T-cell (primary cell): Measurements from ENCODE around the gene RPTOR. TPM values are rescaled to one million over a fixed set of nuclear protein-coding genes. Genes with fewer than 3 reads are reported as not detected.

Source experiments
- ATAC-seq, 4 experiments: fragments of 200-7000 bp in 3 of 4; fragments of 150-1000 bp in 1 of 4; cut with Tn5 transposase; replicated peaks in 1 of 4; 1 replicate in 3 of 4; 2 replicates in 1 of 4; pipeline ENCODE4 v1.10.0; 2021; ENCODE audit warnings: moderate library complexity in 3 of 4, mild to moderate bottlenecking in 2 of 4, moderate number of reproducible peaks in 1 of 4
- CTCF ChIA-PET, 2 donors: fragments of 300-600 bp; sonication (Branson Sonifier 250); formaldehyde crosslinking; loops; one replicate each; lab custom pipeline; 2022; ENCODE audit warnings: antibody characterized with exemption in 2 of 2; lab: Charles Lee
- POLR2A ChIA-PET, 2 donors: fragments of 300-600 bp; sonication (Branson Sonifier 250); formaldehyde crosslinking; loops; one replicate each; lab custom pipeline; 2022; ENCODE audit warnings: antibody characterized with exemption in 2 of 2; lab: Charles Lee
- DNase-seq, 35 experiments: peaks; one replicate each; pipeline versions ENCODE4 v3.0.0 to v3.0.0-alpha.2; 2013 to 2023
- H3K27ac ChIP-seq: one replicate; pipeline ENCODE4 v1.5.1; 2013; ENCODE audit warnings: low read length
- H3K27me3 ChIP-seq, 2 experiments: replicated peaks in 1 of 2; 1 replicate in 1 of 2; 2 replicates in 1 of 2; pipeline versions ENCODE4 v1.6.1 to v1.7.0; 2013; ENCODE audit warnings: low read length in 1 of 2, mixed read lengths in 1 of 2; ENCODE audit not compliant: control insufficient read depth in 2 of 2, insufficient read depth in 2 of 2; ENCODE audit errors: extremely low read depth in 1 of 2
- H3K36me3 ChIP-seq, 2 donors: 1 replicate in 1 of 2; 2 replicates in 1 of 2; pipeline versions ENCODE4 v1.6.1 to v1.7.0; 2013; ENCODE audit warnings: low read length in 1 of 2; ENCODE audit not compliant: control insufficient read depth in 2 of 2, insufficient read depth in 1 of 2; ENCODE audit errors: extremely low read depth in 1 of 2
- H3K4me1 ChIP-seq, 2 experiments: 1 replicate in 1 of 2; 2 replicates in 1 of 2; pipeline versions ENCODE4 v1.6.1 to v1.7.0; 2013; ENCODE audit warnings: low read length in 2 of 2, mixed read lengths in 1 of 2; ENCODE audit not compliant: insufficient read depth in 2 of 2, control insufficient read depth in 1 of 2; ENCODE audit errors: extremely low read depth in 1 of 2
- H3K4me3 ChIP-seq, 2 donors: 1 replicate in 1 of 2; 2 replicates in 1 of 2; pipeline versions ENCODE4 v1.5.1 to v1.7.0; 2013; ENCODE audit warnings: mild to moderate bottlenecking in 2 of 2, low read length in 1 of 2, moderate library complexity in 1 of 2; ENCODE audit not compliant: control insufficient read depth in 1 of 2; ENCODE audit errors: extremely low read depth in 1 of 2
- H3K9me3 ChIP-seq: 2 replicates; pipeline ENCODE4 v1.7.0; 2013
- H3K27ac Mint-ChIP-seq, 2 donors: one replicate each; pipeline ENCODE4 v1.8.0; 2020 to 2021; ENCODE audit warnings: mild to moderate bottlenecking in 2 of 2, mixed read lengths in 2 of 2
- H3K27me3 Mint-ChIP-seq, 2 donors: one replicate each; pipeline ENCODE4 v1.8.0; 2021 to 2022; ENCODE audit warnings: mixed read lengths in 2 of 2
- H3K36me3 Mint-ChIP-seq: one replicate; pipeline ENCODE4 v1.8.0; 2021; ENCODE audit warnings: mixed read lengths
- H3K4me1 Mint-ChIP-seq, 3 donors: one replicate each; pipeline ENCODE4 v1.8.0; 2020 to 2022; ENCODE audit warnings: mixed read lengths in 3 of 3, mild to moderate bottlenecking in 1 of 3
- H3K4me3 Mint-ChIP-seq, 3 donors: one replicate each; pipeline ENCODE4 v1.8.0; 2020 to 2022; ENCODE audit warnings: mild to moderate bottlenecking in 3 of 3, mixed read lengths in 3 of 3, moderate library complexity in 3 of 3
- H3K9me3 Mint-ChIP-seq, 3 donors: one replicate each; pipeline ENCODE4 v1.8.0; 2020 to 2022; ENCODE audit warnings: mixed read lengths in 3 of 3
- WGBS: methylation state at CpG from one replicate; pipeline ENCODE4 v1.1.5; 2013; ENCODE audit warnings: missing lambda C conversion rate; ENCODE audit not compliant: insufficient coverage; 5-methylcytosine and 5-hydroxymethylcytosine counted together
- total RNA-seq, 35 experiments: library from RNA in 6 of 35; stranded (reverse) in 6 of 35; fragments of 120-200 nt in 1 of 35; gene quantifications; one replicate each; pipeline versions ENCODE4 v1.2.1 to v1.2.4 and lab custom pipeline; 2013 to 2026

Gene RPTOR
- total RNA-seq, 5 donors from 2014 or later (not counting 1 experiment from before 2014, with no cell fraction given), result 59.4 to 76.8 (median 71.4) TPM

- CTCF ChIA-PET, result no interaction called here
- peaks cover 12 to 28% of the 10 kb centered on the region in 2 donors for H3K36me3 ChIP-seq
- H3K4me1 ChIP-seq, result no peaks in the 10 kb centered on the region
- no peak for DNase-seq
- 98% methylated on average over 22 of the region's 31 CpGs for WGBS
- Mint-ChIP-seq H3K9me3 (no peaks in the 10 kb centered on the region), H3K36me3 (peaks cover 10% of the 10 kb centered on the region), H3K4me3 (no peak overlapping the region), H3K27ac (no peak overlapping the region), H3K4me1 (no peaks in the 10 kb centered on the region), H3K27me3 (no peaks in the 10 kb centered on the region)
- POLR2A ChIA-PET, result no interaction called here
- H3K27me3 ChIP-seq, result no peaks in the 10 kb centered on the region
- no peak overlapping the region for H3K4me3 ChIP-seq
- no peak for ATAC-seq
- no peaks in the 10 kb centered on the region for H3K9me3 ChIP-seq
- no peak overlapping the region for H3K27ac ChIP-seq
These were observed 416.3 kb downstream of the RPTOR start for GRCh38 chr17:80960797-80961452.

GRCh38 chr17:80961541-80962330 lies 417.1 kb downstream of the RPTOR start:
- H3K36me3 ChIP-seq, result peaks cover 18 to 30% of the 10 kb centered on the region in 2 donors
- no peaks in the 10 kb centered on the region for H3K9me3 ChIP-seq
- ChIA-PET POLR2A (no interaction called here), CTCF (no interaction called here)
- no peak overlapping the region for H3K27ac Mint-ChIP-seq
- ATAC-seq (no peak), DNase-seq (no peak)
- H3K27me3 ChIP-seq, result no peaks in the 10 kb centered on the region
- no peak overlapping the region for H3K4me3 Mint-ChIP-seq
- no peak overlapping the region for H3K27ac ChIP-seq
- H3K36me3 Mint-ChIP-seq, result peaks cover 10% of the 10 kb centered on the region
- H3K4me1 Mint-ChIP-seq, result no peaks in the 10 kb centered on the region
- H3K27me3 Mint-ChIP-seq, result no peaks in the 10 kb centered on the region
- H3K4me1 ChIP-seq, result no peaks in the 10 kb centered on the region
- H3K4me3 ChIP-seq, result no peak overlapping the region
- WGBS, result 97% methylated on average over 15 of the region's 21 CpGs
- H3K9me3 Mint-ChIP-seq, result no peaks in the 10 kb centered on the region

- Histone ChIP-seq H3K36me3 (peaks cover 18 to 30% of the 10 kb centered on the region in 2 donors), H3K27me3 (no peaks in the 10 kb centered on the region), H3K4me1 (no peaks in the 10 kb centered on the region), H3K27ac (no peak overlapping the region), H3K4me3 (no peak overlapping the region), H3K9me3 (no peaks in the 10 kb centered on the region)
- Mint-ChIP-seq H3K4me1 (no peaks in the 10 kb centered on the region), H3K36me3 (peaks cover 10% of the 10 kb centered on the region), H3K27ac (no peak overlapping the region), H3K27me3 (no peaks in the 10 kb centered on the region), H3K4me3 (no peak overlapping the region), H3K9me3 (no peaks in the 10 kb centered on the region)
- DNase-seq (no peak), ATAC-seq (no peak)
- WGBS, result 91% methylated on average over 19 of the region's 41 CpGs
- ChIA-PET CTCF (no interaction called here), POLR2A (no interaction called here)
These were observed 418.0 kb downstream of the RPTOR start for GRCh38 chr17:80962356-80963329.

- no peaks in the 10 kb centered on the region for H3K9me3 Mint-ChIP-seq
- POLR2A ChIA-PET, result no interaction called here
These were observed 419.3 kb downstream of the RPTOR start for GRCh38 chr17:80963812-80964543.

GRCh38 chr17:80964544-80964856 lies 419.9 kb downstream of the RPTOR start:
- Histone ChIP-seq H3K4me3 (no peak overlapping the region), H3K27me3 (no peaks in the 10 kb centered on the region), H3K4me1 (peaks cover 0 to 5% of the 10 kb centered on the region in 2 experiments), H3K36me3 (peaks cover 13 to 30% of the 10 kb centered on the region in 2 donors), H3K27ac (no peak overlapping the region), H3K9me3 (no peaks in the 10 kb centered on the region)
- DNase-seq (no peak), ATAC-seq (no peak)
- H3K36me3 Mint-ChIP-seq, result peaks cover 10% of the 10 kb centered on the region
- H3K4me3 Mint-ChIP-seq, result no peak overlapping the region
- no peak overlapping the region for H3K27ac Mint-ChIP-seq
- CTCF ChIA-PET, result no interaction called here
- POLR2A ChIA-PET, result no interaction called here
- WGBS, result 96% methylated on average over 14 of the region's 14 CpGs
- H3K9me3 Mint-ChIP-seq, result no peaks in the 10 kb centered on the region
- no peaks in the 10 kb centered on the region for H3K27me3 Mint-ChIP-seq
- H3K4me1 Mint-ChIP-seq, result peaks cover 0 to 3% (median 1%) of the 10 kb centered on the region in 3 donors

More at GRCh38 chr17:80963812-80964543, 419.3 kb downstream of the RPTOR start:
- CTCF ChIA-PET, result no interaction called here
- Mint-ChIP-seq H3K36me3 (peaks cover 10% of the 10 kb centered on the region), H3K4me3 (no peak overlapping the region), H3K27me3 (no peaks in the 10 kb centered on the region), H3K4me1 (peaks cover 0 to 2% (median 0%) of the 10 kb centered on the region in 3 donors), H3K27ac (no peak overlapping the region)
- Histone ChIP-seq H3K36me3 (peaks cover 18 to 30% of the 10 kb centered on the region in 2 donors), H3K4me1 (no peaks in the 10 kb centered on the region), H3K4me3 (no peak overlapping the region), H3K9me3 (no peaks in the 10 kb centered on the region), H3K27me3 (no peaks in the 10 kb centered on the region), H3K27ac (no peak overlapping the region)
- ATAC-seq (no peak), DNase-seq (no peak)
- 95% methylated on average over 39 of the region's 49 CpGs for WGBS
